GM21529 (cell line): ENCODE results near the gene DR1.
"Not testable (repeated sequence)": the region's sequence is repeated elsewhere in the genome, so short reads cannot be mapped to it uniquely, and the experiment has no call there.

Experiments used
- ATAC-seq: cut with Tn5 transposase; IDR thresholded peaks from one replicate; pipeline ENCODE4 v1.9.1; 2021; ENCODE audit not compliant: unreplicated experiment

Gene DR1

DNA sequence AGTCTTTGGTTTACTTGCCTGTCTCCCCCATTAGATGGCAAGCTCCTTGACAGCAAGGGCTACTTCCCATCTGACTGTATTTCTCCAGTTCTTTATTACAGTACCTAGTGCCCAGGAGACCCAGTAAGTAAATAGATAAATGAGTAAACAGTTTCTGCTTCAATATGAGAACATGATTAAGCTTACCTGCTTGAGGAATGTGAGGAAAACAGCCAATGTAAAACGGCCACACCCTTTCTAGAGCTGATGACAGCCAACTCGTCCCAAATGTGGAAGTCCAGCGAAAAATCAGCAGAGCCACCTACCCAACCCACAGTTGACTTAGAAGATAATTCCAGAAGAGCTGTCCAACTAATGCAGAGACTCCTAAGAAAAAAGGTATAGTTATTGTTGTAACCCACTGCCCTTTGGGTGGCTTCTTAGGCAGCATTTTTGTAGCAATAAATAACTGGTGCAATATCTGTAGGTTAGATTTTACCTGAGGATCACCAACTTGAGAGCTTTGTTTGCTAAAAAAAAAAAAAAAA lies 6.5 kb upstream of the DR1 start:
- ATAC-seq, result no peak

DNA sequence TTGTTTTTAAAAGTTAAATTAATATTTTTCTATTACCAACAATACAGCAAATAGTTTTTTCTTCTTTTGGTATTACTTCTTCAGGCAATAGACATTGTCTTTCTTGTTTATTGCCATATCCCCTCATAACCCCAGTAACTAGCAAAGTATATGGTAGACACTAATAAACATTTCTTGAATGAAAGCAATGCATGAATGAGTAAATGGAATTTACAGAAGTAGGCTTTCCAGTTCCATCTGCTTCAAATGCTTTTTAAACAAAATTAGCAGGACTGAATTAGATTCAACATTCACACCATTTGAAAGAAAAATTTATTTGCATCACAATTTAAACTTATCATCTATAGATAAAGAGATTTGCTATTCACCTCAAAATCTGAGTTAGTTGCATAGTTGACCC lies 5.6 kb upstream of the DR1 start:
- ATAC-seq, result no peak

DNA sequence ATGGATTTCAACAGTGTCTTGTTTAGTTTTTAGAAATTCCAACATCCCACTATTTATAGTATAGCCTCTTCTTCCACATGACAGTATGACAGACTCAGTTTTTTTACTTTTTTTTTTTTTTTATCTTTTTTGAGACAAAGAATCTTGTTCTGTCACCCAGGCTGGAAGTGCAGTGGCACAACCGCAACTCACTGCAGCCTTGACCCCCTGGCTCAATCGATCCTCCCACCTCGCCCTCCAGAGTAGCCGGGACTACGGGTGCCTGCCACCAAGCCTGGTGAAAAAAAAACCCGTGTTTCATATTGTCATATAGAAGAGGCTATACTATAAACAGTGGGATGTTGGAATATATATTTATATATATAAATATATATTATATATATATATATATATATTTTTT lies 1.2 kb upstream of the DR1 start:
- ATAC-seq, result no peak

GRCh38 chr1:93344886-93345632 lies 648 bp upstream of the DR1 start:
- peak; percentile 2 for ATAC-seq

DNA sequence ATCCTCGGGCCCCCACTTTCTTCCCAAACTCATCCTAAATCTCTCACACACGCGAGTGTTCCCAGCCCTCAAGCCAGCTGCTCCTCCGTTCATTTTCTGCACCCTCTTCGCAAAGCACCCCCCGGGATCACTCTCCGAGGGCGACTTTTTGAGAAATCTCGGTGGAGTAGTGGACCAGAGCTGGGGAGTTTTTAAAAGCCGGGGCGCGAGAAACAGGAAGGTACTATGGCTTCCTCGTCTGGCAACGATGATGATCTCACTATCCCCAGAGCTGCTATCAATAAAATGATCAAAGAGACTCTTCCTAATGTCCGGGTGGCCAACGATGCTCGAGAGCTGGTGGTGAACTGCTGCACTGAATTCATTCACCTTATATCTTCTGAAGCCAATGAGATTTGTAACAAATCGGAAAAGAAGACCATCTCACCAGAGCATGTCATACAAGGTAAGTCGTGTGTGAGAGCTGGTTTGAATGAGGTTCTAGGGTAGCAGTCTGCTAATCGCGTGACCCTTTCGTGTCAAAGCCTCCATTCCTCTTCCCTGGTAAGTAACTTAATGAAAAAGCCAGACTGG lies 800 bp downstream of the DR1 start:
- peak; percentile 33 for ATAC-seq

DNA sequence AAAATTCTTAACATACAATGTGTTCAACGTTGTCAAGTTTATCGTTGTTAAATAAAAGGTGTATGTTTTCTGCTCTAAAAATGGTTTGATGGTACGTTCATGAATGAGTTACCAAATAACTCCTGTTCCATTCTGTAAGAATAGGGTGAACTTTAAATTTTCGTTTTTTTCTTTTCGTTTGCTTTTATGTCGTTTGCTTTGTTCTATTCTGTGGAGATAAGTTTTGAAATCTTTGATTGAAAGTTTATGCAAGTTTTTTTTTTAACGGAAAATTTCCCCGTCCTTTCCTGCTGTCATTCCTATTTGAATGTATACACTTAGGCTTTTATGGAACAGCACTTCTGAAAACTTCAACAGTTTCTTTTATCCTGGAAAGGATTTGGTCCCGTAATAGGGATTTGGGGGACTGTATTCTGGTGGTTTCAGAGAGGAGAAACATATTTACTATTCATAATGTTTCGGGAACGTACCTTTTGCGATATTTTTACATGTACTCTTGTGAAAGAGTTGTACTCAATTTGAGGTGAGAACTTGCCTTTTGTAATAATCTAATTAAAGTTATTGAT lies 1.7 kb downstream of the DR1 start:
- no peak for ATAC-seq

GRCh38 chr1:93348104-93348728 lies 2.5 kb downstream of the DR1 start:
- no peak for ATAC-seq

DNA sequence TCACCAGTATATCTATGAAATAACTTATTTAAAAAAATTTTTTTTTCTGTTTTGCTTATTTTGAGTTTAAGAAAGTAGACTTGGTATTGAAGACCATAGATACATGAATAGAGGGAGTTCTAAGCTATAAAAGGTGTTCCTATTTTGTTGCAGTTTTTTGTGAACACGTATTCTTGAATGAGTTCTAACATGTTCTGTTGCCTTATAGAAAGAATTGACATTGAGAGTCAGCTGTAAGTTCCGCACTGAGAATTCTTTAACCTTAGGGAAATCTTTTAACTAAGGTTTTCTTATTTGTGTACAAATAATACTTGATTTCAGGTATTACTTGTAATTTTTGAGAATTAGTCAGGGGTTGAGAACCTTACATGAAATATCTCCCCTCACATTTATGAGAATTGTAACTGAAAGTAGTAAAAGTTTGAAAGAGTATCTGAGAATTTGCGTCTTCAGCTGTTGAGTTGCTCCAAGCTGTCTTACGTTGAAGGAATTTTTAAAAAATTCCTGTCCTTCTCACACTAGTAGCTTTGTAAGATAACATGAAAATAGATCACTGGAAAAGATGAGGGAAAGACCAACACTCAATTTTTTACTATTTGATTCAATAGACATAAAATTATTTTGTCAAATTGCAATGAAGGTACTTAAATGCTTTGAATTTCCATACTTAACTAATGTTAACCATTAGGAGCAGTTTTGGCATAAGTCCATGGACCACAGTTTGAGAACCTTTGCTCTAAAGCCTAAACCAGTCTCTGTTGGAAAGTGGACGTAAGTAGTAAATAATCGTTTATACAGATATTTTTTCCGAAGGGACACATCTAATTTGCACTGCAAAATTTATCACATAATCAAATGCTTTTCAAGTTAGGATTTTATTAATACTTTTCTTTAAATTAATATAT lies 3.8 kb downstream of the DR1 start:
- no peak for ATAC-seq

GRCh38 chr1:93350322-93350721 lies 4.6 kb downstream of the DR1 start:
- no peak for ATAC-seq

DNA sequence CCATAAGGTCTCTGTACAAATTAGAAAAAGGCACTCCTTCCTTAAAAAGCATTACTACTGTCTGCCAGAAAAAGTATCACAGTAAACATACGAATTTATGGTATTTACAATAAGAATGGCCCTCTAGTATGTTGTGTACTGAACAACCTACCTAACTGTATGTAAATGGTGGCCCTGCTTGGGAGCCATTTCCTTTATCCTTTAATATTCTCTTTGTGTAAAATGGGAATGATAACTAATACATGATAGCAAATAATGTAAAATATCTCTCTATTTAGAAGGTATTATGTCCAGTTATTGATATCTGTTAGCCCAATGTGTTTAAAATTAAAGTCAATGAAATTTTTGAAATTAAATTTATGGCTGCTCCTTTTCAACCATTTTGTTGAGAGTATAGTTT lies 5.2 kb downstream of the DR1 start:
- no peak for ATAC-seq

- ATAC-seq, result not testable (repeated sequence)
Observed at GRCh38 chr1:93351346-93351745, 5.6 kb downstream of the DR1 start.

DNA sequence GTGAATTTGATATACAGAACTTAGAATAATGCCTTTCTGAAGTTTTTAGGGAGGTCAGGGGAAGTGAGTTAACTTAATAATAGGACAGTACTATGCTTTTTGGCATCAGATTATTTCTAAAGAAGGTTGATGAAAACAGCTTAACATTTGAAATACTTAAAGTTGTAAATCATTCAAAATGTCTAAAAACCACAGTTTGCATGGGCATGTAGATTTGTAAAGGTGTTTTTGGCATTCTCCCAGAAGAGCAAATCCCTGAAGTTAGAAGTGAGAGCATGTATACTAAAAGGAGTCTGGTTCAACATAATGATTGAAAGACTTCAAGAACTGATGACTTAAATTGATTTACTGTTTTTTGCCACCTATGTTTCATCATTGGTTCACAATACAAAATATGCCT lies 6.7 kb downstream of the DR1 start:
- ATAC-seq, result no peak

GRCh38 chr1:93353286-93353685 lies 7.6 kb downstream of the DR1 start:
- no peak for ATAC-seq

DNA sequence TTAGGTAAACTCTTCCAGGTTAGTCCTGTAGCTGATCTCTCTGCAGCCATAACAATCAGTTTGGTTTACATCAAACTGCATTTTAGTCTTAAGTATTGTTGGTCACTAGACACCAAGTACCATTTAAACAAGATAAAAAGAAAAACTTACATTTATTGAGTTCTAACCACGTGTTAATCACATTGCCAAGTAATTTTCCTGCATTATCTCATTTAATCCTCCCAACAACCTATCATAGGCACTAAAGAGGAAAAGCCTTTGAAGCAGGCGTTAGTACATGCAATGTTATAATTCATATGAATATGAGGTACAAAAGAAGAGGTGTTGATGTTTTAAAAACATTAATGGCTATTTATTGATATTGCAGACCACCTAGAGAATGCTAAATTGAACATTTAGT lies 9.0 kb downstream of the DR1 start:
- ATAC-seq, result no peak

GRCh38 chr1:93357242-93357641 lies 11.5 kb downstream of the DR1 start:
- no peak for ATAC-seq

- ATAC-seq, result no peak
Observed at GRCh38 chr1:93358293-93358692, 12.6 kb downstream of the DR1 start.

DNA sequence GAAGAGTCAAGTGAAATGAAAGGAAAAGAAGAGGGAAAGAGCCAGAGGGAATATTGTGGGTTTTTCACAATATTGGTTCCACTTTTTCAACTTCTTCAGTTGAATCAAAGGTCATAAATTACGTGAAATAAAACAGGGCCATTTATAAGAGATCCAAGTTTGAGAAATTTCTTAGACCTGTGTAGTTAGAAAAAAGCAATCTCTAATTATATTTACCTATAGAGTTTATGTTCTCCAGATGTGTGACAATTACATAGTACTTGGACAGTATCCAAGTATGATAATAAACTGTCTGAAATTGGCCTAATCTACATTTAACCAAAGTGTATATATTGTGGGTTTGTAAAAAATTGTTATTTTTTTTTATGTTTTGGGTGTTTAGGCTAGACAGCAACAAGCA lies 14.4 kb downstream of the DR1 start:
- ATAC-seq, result no peak

- ATAC-seq, result no peak
Observed at GRCh38 chr1:93362237-93362636, 16.5 kb downstream of the DR1 start.

- no peak for ATAC-seq
Observed at GRCh38 chr1:93365813-93366212, 20.1 kb downstream of the DR1 start.

- ATAC-seq, result no peak
Observed at GRCh38 chr1:93369734-93370133, 24.0 kb downstream of the DR1 start.
